SK-N-SH treated with all-trans-retinoic acid at 6 μM for 48 hours (cell line): ENCODE data around the gene SMIM9.

ENCODE experiments used
- ATAC-seq: fragments of 200-7000 bp; cut with Tn5 transposase; 3 replicates; pipeline ENCODE4 v1.9.1; 2020; ENCODE audit warnings: mild to moderate bottlenecking, moderate library complexity
- ARNTL ChIP-seq: fragments of 450-650 bp; formaldehyde crosslinking; IDR thresholded peaks from 2 replicates; pipeline ENCODE4 v1.5.0; 2020; ENCODE audit warnings: low read depth, mild to moderate bottlenecking, moderate library complexity, borderline replicate concordance
- BACH2 ChIP-seq: fragments of 250-450 bp; sonication (Bioruptor Pico); IDR thresholded peaks from 2 replicates; pipeline ENCODE4 v1.9.0; 2021; ENCODE audit warnings: mild to moderate bottlenecking, borderline replicate concordance
- CREB5 ChIP-seq: fragments of 250-450 bp; sonication (Bioruptor Pico); IDR thresholded peaks from 2 replicates; pipeline ENCODE4 v1.5.1; 2020; ENCODE audit warnings: low read depth, mild to moderate bottlenecking, moderate library complexity
- CSDC2 ChIP-seq: fragments of 250-450 bp; sonication (Bioruptor Pico); IDR thresholded peaks from 2 replicates; pipeline ENCODE4 v1.5.0; 2020; ENCODE audit warnings: mild to moderate bottlenecking, moderate library complexity
- CSRNP3 ChIP-seq: fragments of 250-450 bp; sonication (Bioruptor Pico); IDR thresholded peaks from 2 replicates; pipeline ENCODE4 v1.5.1; 2021; ENCODE audit warnings: mild to moderate bottlenecking, moderate library complexity
- ESRRG ChIP-seq: fragments of 250-450 bp; sonication (Bioruptor Pico); IDR thresholded peaks from 2 replicates; pipeline ENCODE4 v1.6.1; 2021; ENCODE audit warnings: mild to moderate bottlenecking
- GLIS3 ChIP-seq: fragments of 250-450 bp; sonication (Bioruptor Pico); IDR thresholded peaks from 2 replicates; pipeline ENCODE4 v1.5.0; 2020; ENCODE audit warnings: mild to moderate bottlenecking, moderate library complexity
- OSR1 ChIP-seq: fragments of 250-450 bp; sonication (Bioruptor Pico); IDR thresholded peaks from 2 replicates; pipeline ENCODE4 v1.8.0; 2022; ENCODE audit warnings: moderate library complexity, mild to moderate bottlenecking, inconsistent platforms
- PATZ1 ChIP-seq: fragments of 250-450 bp; sonication (Bioruptor Pico); IDR thresholded peaks from 2 replicates; pipeline ENCODE4 v1.8.0; 2020; ENCODE audit warnings: mild to moderate bottlenecking, moderate library complexity, borderline replicate concordance
- POU6F1 ChIP-seq: fragments of 250-450 bp; sonication (Bioruptor Pico); IDR thresholded peaks from 2 replicates; pipeline ENCODE4 v1.8.0; 2021; ENCODE audit warnings: low read depth, mild to moderate bottlenecking, moderate library complexity, borderline replicate concordance
- RARB ChIP-seq: fragments of 250-450 bp; sonication (Bioruptor Pico); IDR thresholded peaks from 2 replicates; pipeline ENCODE4 v1.8.0; 2021; ENCODE audit warnings: mild to moderate bottlenecking, moderate library complexity
- SNAI2 ChIP-seq: fragments of 250-450 bp; sonication (Bioruptor Pico); IDR thresholded peaks from 2 replicates; pipeline ENCODE4 v1.5.0; 2020; ENCODE audit warnings: mild to moderate bottlenecking, moderate library complexity
- TCF4 ChIP-seq: fragments of 250-450 bp; sonication (Bioruptor Pico); IDR thresholded peaks from 2 replicates; pipeline ENCODE4 v1.8.0; 2021; ENCODE audit warnings: mild to moderate bottlenecking, moderate library complexity, borderline replicate concordance
- TOX ChIP-seq: fragments of 250-450 bp; sonication (Bioruptor Pico); IDR thresholded peaks from 2 replicates; pipeline ENCODE4 v1.8.0; 2021; ENCODE audit warnings: mild to moderate bottlenecking, moderate library complexity, borderline replicate concordance
- ZC3H10 ChIP-seq: fragments of 250-450 bp; sonication (Bioruptor Pico); IDR thresholded peaks from 2 replicates; pipeline ENCODE4 v1.5.1; 2021; ENCODE audit warnings: mild to moderate bottlenecking, moderate library complexity
- ZFP3 ChIP-seq: fragments of 250-450 bp; sonication (Bioruptor Pico); IDR thresholded peaks from 2 replicates; pipeline ENCODE4 v1.5.0; 2020; ENCODE audit warnings: mild to moderate bottlenecking, moderate library complexity
- ZFP30 ChIP-seq: fragments of 450-650 bp; formaldehyde crosslinking; IDR thresholded peaks from 2 replicates; pipeline ENCODE4 v1.5.0; 2022; ENCODE audit warnings: mild to moderate bottlenecking, moderate library complexity
- ZNF565 ChIP-seq: fragments of 450-650 bp; formaldehyde crosslinking; conservative IDR thresholded peaks from 2 replicates; pipeline ENCODE4 v1.5.0; 2020; ENCODE audit warnings: low read depth, mild to moderate bottlenecking, moderate library complexity
- ZNF70 ChIP-seq: fragments of 450-650 bp; formaldehyde crosslinking; IDR thresholded peaks from 2 replicates; pipeline ENCODE4 v1.5.0; 2020; ENCODE audit warnings: mild to moderate bottlenecking, moderate library complexity
- ZNF8 ChIP-seq: fragments of 450-650 bp; formaldehyde crosslinking; IDR thresholded peaks from 2 replicates; pipeline ENCODE4 v1.5.0; 2020; ENCODE audit warnings: mild to moderate bottlenecking, moderate library complexity

The SMIM9 gene

GRCh38 chrX:154855256-154855655 is 20.8 kb upstream of the SMIM9 start:
- no peak for TF ChIP-seq OSR1
- no peak for TF ChIP-seq RARB (CRISPR knock-in tag)
- TF ChIP-seq TOX (CRISPR knock-in tag) = no peak
- no peak for TF ChIP-seq ESRRG (CRISPR knock-in tag)
- TF ChIP-seq ZNF565 (CRISPR knock-in tag) = no peak
- no peak for TF ChIP-seq ZFP30 (CRISPR knock-in tag)
- TF ChIP-seq, all 23 proteins: peak for 0
- ATAC-seq = no peak

GRCh38 chrX:154850957-154851611 is 16.6 kb upstream of the SMIM9 start:
- ATAC-seq = no peak
- TF ChIP-seq ZNF8 (CRISPR knock-in tag) = no peak
- no peak for TF ChIP-seq GLIS3 (CRISPR knock-in tag)
- no peak for TF ChIP-seq CREB5
- TF ChIP-seq ZNF70 (CRISPR knock-in tag) = no peak
- no peak for TF ChIP-seq ARNTL (CRISPR knock-in tag)

GRCh38 chrX:154840856-154841255 is 6.4 kb upstream of the SMIM9 start:
- no peak for TF ChIP-seq SNAI2
- no peak for TF ChIP-seq ZNF565 (CRISPR knock-in tag)
- no peak for TF ChIP-seq POU6F1 (CRISPR knock-in tag)
- no peak for TF ChIP-seq ZNF8 (CRISPR knock-in tag)
- no peak for TF ChIP-seq PATZ1 (CRISPR knock-in tag)
- TF ChIP-seq TOX (CRISPR knock-in tag) = no peak
- no peak for TF ChIP-seq TCF4 (CRISPR knock-in tag)
- no peak for TF ChIP-seq ESRRG (CRISPR knock-in tag)
- no peak for TF ChIP-seq ZFP30 (CRISPR knock-in tag)
- no peak for TF ChIP-seq ZFP3
- TF ChIP-seq ZNF70 (CRISPR knock-in tag) = no peak
- TF ChIP-seq RARB (CRISPR knock-in tag) = no peak
- peak; percentile 72 for ATAC-seq

- no peak for ATAC-seq
- TF ChIP-seq CSRNP3 (CRISPR knock-in tag) (no peak), BACH2 (CRISPR knock-in tag) (no peak), RARB (CRISPR knock-in tag) (no peak), PATZ1 (CRISPR knock-in tag) (no peak), ARNTL (CRISPR knock-in tag) (no peak), CSDC2 (CRISPR knock-in tag) (no peak), ESRRG (CRISPR knock-in tag) (no peak), ZC3H10 (CRISPR knock-in tag) (no peak), ZFP30 (CRISPR knock-in tag) (no peak), TOX (CRISPR knock-in tag) (no peak), POU6F1 (CRISPR knock-in tag) (no peak), ZNF8 (CRISPR knock-in tag) (no peak), TCF4 (CRISPR knock-in tag) (no peak)
Measured at GRCh38 chrX:154836163-154836562, 1.7 kb upstream of the SMIM9 start.
